ENCODE measurements around the gene DHFR. TPM values are rescaled to one million over a fixed set of nuclear protein-coding genes. Genes with fewer than 3 reads are reported as not detected.
"Not testable (repeated sequence)": the region's sequence is repeated elsewhere in the genome, so short reads cannot be mapped to it uniquely, and the experiment has no call there.

DHFR gene
- total RNA-seq, 1 experiment from 2014 or later, result 77.7 TPM

GRCh38 chr5:80594810-80595209 is 60.0 kb downstream of the DHFR start:
- DNase-seq (ENCODE audit: low spot score), result no peak

GRCh38 chr5:80592761-80593160 is 62.0 kb downstream of the DHFR start:
- DNase-seq (ENCODE audit: low spot score), result no peak

- DNase-seq (ENCODE audit: low spot score), result no peak
Observed at GRCh38 chr5:80592105-80592504, 62.7 kb downstream of the DHFR start.

GRCh38 chr5:80591352-80591751 is 63.4 kb downstream of the DHFR start:
- no peak for DNase-seq (ENCODE audit: low spot score)

GRCh38 chr5:80590766-80591165 is 64.0 kb downstream of the DHFR start:
- no peak for DNase-seq (ENCODE audit: low spot score)

GRCh38 chr5:80588858-80589540 is 65.8 kb downstream of the DHFR start:
- no peak for DNase-seq (ENCODE audit: low spot score)

GRCh38 chr5:80584770-80585169 is 70.0 kb downstream of the DHFR start:
- DNase-seq (ENCODE audit: low spot score), result no peak

GRCh38 chr5:80580291-80580690 is 74.5 kb downstream of the DHFR start:
- not testable (repeated sequence) for DNase-seq (ENCODE audit: low spot score)

GRCh38 chr5:80579050-80579449 is 75.7 kb downstream of the DHFR start:
- no peak for DNase-seq (ENCODE audit: low spot score)

- DNase-seq (ENCODE audit: low spot score), result no peak
Observed at GRCh38 chr5:80577707-80578106, 77.1 kb downstream of the DHFR start.

GRCh38 chr5:80576383-80576782 is 78.4 kb downstream of the DHFR start:
- no peak for DNase-seq (ENCODE audit: low spot score)

Other genes starting within 250 kb of the DHFR start
- 8.5 and 14.4 TPM in 2 replicates for gene ZFYVE16, start 246.9 kb downstream of the DHFR start, total RNA-seq (2014; rRNA removed; shearing (Covaris generic))
- gene FAM151B, start 166.9 kb downstream of the DHFR start, total RNA-seq (2014; rRNA removed; shearing (Covaris generic)), result 0.55 and 2.4 TPM in 2 replicates
- gene ANKRD34B, start 84.7 kb downstream of the DHFR start, total RNA-seq (2014; rRNA removed; shearing (Covaris generic)), result not detected in 2 replicates
- 7.2 and 8.4 TPM in 2 replicates for gene MSH3, start 331 bp downstream of the DHFR start, total RNA-seq (2014; rRNA removed; shearing (Covaris generic))